Breast epithelium (tissue), 3 donors: ENCODE measurements around the gene AP5Z1.

Experiments
- POLR2A ChIP-seq: fragments of 450-650 bp; IDR thresholded peaks from one replicate; pipeline ENCODE4 v1.6.1; 2016; ENCODE audit warnings: antibody characterized with exemption, mild to moderate bottlenecking, moderate library complexity
- POLR2AphosphoS5 ChIP-seq, 3 donors: sonication (generic); formaldehyde crosslinking; IDR thresholded peaks; one replicate each; pipeline ENCODE4 v1.6.1; 2017; ENCODE audit warnings: antibody characterized with exemption in 3 of 3
- TF ChIP-seq, protein P1 (sequence below), 3 donors: fragments of 450-650 bp; IDR thresholded peaks; one replicate each; pipeline ENCODE4 v1.5.1; 2016 to 2017; ENCODE audit warnings: antibody characterized with exemption in 3 of 3, mild to moderate bottlenecking in 3 of 3, moderate library complexity in 3 of 3

DNA sequence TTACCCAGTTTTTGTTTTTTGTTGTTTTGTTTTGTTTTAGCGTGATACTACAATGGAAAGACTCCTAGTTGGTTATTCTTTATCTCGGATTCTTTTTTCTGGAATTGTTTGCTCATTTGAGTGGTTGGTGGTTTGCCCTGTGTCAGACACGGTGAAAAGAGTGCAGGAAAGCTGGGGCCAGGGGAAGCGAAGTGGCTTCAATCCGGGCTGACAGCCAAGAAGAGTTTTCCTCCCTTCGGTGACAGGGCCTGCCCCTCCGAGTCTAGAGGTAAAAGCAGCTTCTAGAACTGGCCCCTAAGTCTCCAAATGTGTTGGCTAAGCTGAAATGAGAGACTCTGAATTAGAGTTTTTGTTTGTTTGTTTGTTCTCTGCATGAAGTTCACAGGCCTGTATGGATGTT is 5.7 kb upstream of the AP5Z1 start:
- TF ChIP-seq, protein P1, sequence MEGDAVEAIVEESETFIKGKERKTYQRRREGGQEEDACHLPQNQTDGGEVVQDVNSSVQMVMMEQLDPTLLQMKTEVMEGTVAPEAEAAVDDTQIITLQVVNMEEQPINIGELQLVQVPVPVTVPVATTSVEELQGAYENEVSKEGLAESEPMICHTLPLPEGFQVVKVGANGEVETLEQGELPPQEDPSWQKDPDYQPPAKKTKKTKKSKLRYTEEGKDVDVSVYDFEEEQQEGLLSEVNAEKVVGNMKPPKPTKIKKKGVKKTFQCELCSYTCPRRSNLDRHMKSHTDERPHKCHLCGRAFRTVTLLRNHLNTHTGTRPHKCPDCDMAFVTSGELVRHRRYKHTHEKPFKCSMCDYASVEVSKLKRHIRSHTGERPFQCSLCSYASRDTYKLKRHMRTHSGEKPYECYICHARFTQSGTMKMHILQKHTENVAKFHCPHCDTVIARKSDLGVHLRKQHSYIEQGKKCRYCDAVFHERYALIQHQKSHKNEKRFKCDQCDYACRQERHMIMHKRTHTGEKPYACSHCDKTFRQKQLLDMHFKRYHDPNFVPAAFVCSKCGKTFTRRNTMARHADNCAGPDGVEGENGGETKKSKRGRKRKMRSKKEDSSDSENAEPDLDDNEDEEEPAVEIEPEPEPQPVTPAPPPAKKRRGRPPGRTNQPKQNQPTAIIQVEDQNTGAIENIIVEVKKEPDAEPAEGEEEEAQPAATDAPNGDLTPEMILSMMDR (IDR thresholded peaks at IDR 0.05): no peak
- TF ChIP-seq POLR2A (no peak), POLR2AphosphoS5 (IDR thresholded peaks at IDR 0.05) (no peak)
